Fibroblast of villous mesenchyme (primary cell): ENCODE measurements around the gene C6orf52. TPM values are rescaled to one million over a fixed set of nuclear protein-coding genes. Genes with fewer than 3 reads are reported as not detected.

Source experiments
- DNase-seq: peaks from one replicate; pipeline ENCODE4 v3.0.0-alpha.2; 2010; ENCODE audit warnings: low read depth
- H3K4me3 ChIP-seq: 2 replicates; pipeline ENCODE4 v1.5.1; 2011; ENCODE audit warnings: low read depth, mild to moderate bottlenecking, low read length
- CTCF ChIP-seq: IDR thresholded peaks from 2 replicates; pipeline ENCODE4 v1.5.1; 2012; ENCODE audit warnings: low read depth, mild to moderate bottlenecking, low read length; ENCODE audit not compliant: insufficient read depth
- total RNA-seq: library from RNA; depleted of rRNA; stranded (reverse); fragments of >200 nt; gene quantifications from 2 replicates; pipeline ENCODE4 v1.2.3, GENCODE V29; 2012

The C6orf52 gene
- total RNA-seq, 1 donor = not detected

- no peak for DNase-seq
- no peak for TF ChIP-seq CTCF
- H3K4me3 ChIP-seq = no peak overlapping the region
These were observed 9.1 kb downstream of the C6orf52 start for GRCh38 chr6:10685092-10685915.

GRCh38 chr6:10684618-10685017 is 9.8 kb downstream of the C6orf52 start:
- no peak overlapping the region for H3K4me3 ChIP-seq
- TF ChIP-seq CTCF = no peak
- no peak for DNase-seq

GRCh38 chr6:10682355-10682988 is 11.9 kb downstream of the C6orf52 start:
- TF ChIP-seq CTCF = no peak
- DNase-seq = no peak
- H3K4me3 ChIP-seq = no peak overlapping the region

GRCh38 chr6:10681795-10682194 is 12.6 kb downstream of the C6orf52 start:
- TF ChIP-seq CTCF = no peak
- no peak overlapping the region for H3K4me3 ChIP-seq
- DNase-seq = no peak

GRCh38 chr6:10678456-10678855 is 16.0 kb downstream of the C6orf52 start:
- H3K4me3 ChIP-seq = no peak overlapping the region
- no peak for TF ChIP-seq CTCF
- no peak for DNase-seq

- TF ChIP-seq CTCF = no peak
- no peak overlapping the region for H3K4me3 ChIP-seq
- DNase-seq = no peak
These were observed 18.0 kb downstream of the C6orf52 start for GRCh38 chr6:10676403-10676802.
